Jurkat, Clone E6-1 (cell line): Measurements from ENCODE around the gene SYTL4.
A peak's percentile ranks its signal among the peaks of the same experiment; 100 is the strongest.

Experiments used
- DNase-seq: peaks from one replicate; pipeline ENCODE4 v3.0.0-alpha.2; 2011; ENCODE audit warnings: low read depth, low spot score
- H3K4me3 ChIP-seq: 2 replicates; pipeline ENCODE4 v1.5.1; 2011; ENCODE audit warnings: mild to moderate bottlenecking, low read length, control low read depth, moderate library complexity

SYTL4 gene

GRCh38 chrX:100652266-100652665, 79.7 kb downstream of the SYTL4 start:
- DNase-seq, result no peak
- H3K4me3 ChIP-seq, result no peak overlapping the region

GRCh38 chrX:100650841-100651240, 81.1 kb downstream of the SYTL4 start:
- no peak overlapping the region for H3K4me3 ChIP-seq
- no peak for DNase-seq

DNA sequence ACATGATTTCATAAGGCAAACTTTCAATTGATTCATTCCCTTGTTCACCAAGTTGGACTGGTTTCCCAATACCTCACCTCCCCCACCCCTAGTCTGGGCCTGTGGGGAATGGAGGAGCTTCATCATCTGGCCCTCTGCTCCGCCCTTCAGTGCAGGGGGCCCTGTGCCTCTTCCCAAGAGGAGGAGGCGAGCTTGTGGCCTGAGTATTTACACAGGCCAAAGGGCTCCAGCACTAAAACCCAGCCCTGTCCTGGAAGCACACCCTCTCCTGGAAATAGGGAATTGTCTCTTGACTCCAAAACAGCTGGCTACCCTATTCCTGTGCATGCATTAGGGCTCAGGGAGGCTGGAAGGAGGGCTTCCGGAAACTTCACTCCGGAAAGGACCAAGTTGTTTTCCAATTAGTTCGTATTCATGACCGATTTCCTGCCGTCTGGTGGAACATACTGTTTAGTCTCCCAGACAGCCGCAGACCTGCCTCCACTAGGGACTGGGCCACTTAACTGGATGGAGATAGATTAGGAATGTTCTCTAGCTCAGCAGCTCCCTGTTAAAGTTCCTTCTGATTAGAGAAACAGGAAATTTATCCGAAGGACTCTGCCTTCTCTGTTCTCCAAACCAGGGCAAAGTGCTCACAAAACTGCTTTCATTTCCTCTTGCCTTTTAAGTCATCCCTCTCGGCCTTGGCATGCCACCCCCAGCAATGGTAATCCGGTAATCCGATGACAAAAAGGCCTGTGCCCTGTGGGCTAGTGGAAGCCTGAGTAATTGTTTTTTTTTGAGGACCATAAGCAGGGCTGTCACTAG, 82.2 kb downstream of the SYTL4 start:
- H3K4me3 ChIP-seq, result no peak overlapping the region
- no peak for DNase-seq

DNA sequence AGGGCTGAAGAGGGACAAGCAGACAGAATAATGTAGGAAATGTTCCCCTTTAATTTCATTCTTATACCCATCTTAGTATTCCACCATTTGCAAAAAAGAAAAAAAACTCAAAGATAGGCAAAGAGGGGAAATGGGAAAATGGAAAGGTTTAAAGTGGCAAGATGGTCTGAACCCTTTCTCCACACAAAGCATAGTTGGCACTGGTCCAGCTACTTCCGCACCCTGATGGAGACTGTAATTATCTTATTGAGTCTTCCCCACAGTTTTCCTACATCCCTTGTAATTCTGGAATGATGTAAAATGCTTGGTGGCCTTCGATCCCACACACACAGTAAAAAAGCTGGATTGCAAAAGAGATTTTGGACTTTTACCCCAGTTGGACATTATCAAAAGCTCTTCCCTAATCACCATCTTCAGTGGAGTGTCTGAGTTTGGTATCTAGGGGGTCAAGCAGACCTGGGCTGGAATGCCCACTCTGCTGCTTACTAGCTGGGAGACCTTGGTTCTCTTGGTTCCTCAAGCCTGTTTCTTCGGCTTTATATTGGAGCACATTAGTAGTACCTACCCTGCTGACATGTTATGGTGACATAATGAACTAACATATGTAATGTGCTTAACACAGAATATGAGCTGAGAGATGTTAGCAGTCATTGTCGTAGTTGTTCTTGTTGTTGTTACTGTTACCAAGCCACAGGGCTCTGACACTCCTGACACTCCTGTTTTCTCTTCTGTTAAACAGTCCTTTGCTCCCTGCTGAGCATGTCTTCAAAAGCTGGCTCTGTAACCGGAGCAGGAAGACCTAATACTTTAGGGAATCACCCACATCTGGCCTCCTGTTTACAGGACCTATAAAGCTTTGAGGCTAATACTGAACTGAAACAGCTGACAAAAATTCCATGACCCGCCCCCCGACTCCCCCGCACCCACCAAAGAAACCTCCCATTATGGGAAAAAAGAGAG, 83.2 kb downstream of the SYTL4 start:
- no peak for DNase-seq

GRCh38 chrX:100647739-100648138, 84.2 kb downstream of the SYTL4 start:
- DNase-seq, result no peak
- no peak overlapping the region for H3K4me3 ChIP-seq

More for the DNA sequence above, 83.2 kb downstream of the SYTL4 start:
- no peak overlapping the region for H3K4me3 ChIP-seq

DNA sequence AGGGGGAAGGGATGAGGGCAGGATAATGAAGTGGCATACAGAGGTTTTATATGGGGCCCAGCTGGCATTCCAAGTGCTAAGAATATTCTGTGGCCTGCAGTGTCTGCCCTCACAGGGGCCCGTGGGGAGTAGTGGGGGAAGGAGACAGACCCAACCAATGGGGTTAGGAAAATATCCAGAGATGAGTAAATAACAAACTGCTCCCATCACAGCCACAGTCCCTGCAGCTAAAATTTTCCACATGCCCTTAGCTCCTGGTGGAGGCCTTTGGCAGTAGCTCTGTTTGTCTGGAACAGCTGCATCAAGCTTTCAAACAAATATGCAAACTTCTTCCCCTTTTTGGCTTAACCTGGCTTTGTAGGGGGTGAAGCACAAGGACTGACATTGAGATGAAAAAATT, 84.8 kb downstream of the SYTL4 start:
- H3K4me3 ChIP-seq, result no peak overlapping the region

DNA sequence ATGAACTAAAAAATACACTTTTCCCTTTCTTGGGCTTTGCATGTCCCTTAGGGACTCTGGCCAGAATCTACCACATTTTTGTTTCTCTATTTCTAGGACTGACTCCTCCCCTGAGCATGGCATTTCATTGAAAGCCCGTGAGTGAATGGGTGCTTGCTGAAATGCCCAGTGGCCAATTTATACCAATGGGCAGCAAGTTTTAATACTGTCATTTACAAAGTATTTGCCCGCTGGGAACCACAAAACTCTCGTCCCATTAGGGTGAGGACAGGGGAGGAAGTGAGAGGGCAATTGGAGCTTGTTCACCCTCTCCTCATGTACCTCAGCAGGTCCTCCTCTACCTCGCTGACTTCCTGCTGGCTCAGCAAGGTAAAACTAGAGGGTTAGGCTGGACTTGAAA, 86.8 kb downstream of the SYTL4 start:
- no peak for DNase-seq
- H3K4me3 ChIP-seq, result no peak overlapping the region

More for the DNA sequence above, 84.8 kb downstream of the SYTL4 start:
- DNase-seq, result no peak

DNA sequence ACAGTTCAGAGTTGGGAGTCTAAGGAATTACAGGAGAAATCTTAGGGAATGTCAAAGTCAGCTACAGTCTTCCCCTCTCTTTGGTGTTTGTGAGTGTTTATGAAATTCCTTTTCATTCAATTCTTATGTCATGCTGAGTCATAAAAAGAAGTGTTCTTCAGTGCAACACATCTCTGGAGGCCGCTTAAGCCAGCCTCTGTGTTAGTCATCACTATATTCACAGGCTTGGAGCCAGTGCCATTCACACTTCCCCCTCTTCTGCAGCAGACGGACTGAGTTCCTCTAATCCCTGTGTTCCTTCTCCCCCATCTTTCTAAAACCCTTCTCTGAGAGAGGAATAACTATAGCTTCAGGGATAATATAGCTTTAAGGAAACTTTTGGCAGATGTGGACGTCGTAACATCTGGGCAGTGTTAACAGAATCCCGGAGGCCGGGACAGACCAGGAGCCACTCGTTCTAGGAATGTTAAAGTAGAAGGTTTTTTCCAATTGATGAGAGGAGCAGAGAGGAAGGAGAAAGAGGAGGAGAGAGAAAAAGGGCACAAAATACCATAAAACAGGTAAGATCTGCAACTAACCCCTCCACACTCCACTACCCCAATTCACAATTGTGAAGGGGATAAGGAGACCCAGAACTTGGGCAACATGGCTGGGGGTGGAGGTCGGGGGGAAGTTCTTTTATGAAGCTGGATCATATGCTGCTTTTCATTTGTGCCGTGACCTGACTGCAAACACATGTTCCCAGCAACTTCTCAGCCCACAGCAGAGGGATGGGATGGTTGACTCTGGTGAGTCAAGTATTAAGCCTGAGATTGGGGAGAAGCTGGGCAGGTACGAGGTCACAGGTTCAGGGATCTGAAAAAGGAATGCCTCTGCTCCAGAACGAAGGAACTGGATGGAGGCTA, 87.7 kb downstream of the SYTL4 start, which contains the start of gene SRPX2:
Gene SRPX2 (plus strand): TSS at position 244 of the 905 bp plus-strand sequence. CDS start 2,124 bp downstream, outside the sequence.
- no peak within 1 kb of the TSS for H3K4me3 ChIP-seq
- DNase-seq, result no peak

DNA sequence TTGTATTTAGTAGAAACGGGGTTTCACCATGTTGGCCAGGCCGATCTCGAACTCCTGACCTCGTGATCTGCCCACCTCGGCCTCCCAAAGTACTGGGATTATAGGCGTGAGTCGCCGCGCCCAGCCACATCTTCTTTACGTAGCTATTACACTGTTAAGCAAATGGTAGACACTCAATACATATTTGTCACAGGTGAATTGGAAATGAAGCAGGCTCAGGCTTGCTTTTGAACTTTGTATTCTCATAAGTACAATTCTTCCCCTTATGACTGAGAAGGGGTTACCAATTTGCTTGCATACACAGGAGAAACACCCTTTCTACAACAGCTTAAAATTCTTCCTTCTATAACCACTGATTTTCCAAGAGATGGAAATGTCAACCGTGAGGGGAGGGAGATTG, 88.7 kb downstream of the SYTL4 start:
- DNase-seq, result no peak
- H3K4me3 ChIP-seq, result no peak overlapping the region

DNA sequence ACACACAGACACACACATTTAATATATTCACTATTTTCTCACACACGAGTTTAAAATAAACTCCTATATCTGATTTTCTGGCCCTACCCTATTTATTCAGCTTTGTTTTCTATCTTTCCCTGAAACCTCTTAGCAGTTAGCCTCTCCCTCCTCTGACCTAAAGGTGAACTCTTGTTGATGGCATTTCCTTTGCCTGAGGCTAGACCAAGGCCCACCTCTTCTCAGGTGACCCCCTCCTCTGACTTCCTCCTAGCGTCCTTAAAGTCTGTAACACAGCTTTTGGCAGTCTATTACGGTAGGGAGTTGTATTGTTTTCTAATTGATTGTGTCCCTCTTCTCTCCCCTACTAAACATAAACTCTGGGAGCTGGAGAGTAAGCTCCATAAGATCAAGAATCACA, 89.6 kb downstream of the SYTL4 start:
- H3K4me3 ChIP-seq, result no peak overlapping the region
- no peak for DNase-seq

DNA sequence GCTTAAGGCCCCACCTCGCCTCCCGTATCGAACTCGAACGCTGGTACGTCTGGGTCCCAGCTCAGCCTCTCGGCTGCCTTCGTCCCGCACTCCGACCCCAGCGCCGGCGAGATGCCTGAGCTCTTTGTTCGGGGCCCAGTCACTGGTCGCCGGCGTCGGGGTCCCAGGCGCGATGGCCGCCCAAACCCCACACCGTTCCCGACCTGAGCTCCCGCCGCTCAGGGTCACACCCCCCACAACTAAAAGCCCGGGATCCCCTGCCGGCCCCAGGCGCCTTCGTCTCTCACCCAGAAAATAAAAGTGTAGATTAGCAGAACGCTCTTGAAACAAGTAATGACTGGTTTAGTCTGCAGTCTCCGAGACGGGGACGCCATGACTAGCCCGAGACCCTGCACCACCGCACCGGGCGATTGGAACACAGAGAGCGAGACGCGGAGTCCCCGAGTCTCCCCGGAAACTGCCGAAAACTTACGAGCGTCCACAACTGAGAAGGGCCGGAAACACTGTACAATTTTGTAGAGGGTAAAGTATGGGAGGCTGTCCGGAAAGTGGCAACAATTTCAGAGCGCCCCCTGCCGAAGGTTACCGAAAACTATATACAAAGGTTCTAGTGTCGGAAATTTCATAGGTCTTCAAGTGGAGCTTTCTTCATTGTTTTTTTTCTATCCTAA, 95.5 kb downstream of the SYTL4 start, which contains the start of gene TSPAN6:
Gene TSPAN6 (minus strand): TSS at position 486 of the 671 bp plus-strand sequence. CDS start 112 bp downstream, at position 374.
- DNase-seq, result no peak
- H3K4me3 ChIP-seq, result no peak within 1 kb of the TSS

DNA sequence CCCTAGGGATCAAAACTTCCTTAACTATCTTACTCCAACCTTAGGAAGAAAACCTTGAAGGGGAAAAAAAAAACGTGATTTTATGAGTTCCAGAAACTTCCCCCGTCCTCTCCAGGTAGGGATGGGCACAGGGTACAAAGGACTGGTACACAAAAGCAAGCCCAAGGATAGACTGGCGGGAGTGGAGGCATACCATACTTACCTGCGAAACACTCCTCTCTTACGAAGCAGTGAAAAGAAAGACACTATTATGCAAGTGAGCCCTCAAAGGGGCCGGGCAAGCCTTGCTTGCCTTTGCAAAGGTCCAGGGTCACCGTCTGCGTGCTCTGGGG, 96.0 kb downstream of the SYTL4 start:
- no peak for DNase-seq
- no peak overlapping the region for H3K4me3 ChIP-seq

DNA sequence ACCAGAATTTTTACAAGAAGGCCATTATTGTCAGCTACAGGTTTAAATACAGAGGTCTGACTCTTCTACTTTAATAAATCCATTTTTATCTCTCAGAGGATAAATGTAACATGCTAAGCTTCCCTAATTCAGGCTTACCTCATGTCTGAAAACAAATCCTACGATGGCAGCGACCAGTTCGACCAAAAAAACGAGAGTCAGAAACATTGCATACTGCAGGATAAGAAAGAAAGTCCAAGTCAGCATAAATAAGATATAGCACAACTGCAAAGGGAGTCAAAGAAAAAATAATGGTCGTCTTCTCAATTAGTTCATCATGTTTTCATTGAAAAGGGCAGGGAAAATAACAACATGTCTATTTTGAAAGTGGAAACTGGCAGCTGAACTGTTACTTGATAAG, 96.9 kb downstream of the SYTL4 start:
- no peak for DNase-seq
- H3K4me3 ChIP-seq, result no peak overlapping the region

- H3K4me3 ChIP-seq, result no peak overlapping the region
- peak; percentile 9 for DNase-seq
Measured at GRCh38 chrX:100625985-100626491, 105.9 kb downstream of the SYTL4 start.
